Liver (tissue), 3 donors: ENCODE measurements around the gene WFS1.

ENCODE experiments used
- ATF3 ChIP-seq: IDR thresholded peaks from 2 replicates; pipeline ENCODE4 v1.6.1; 2016; ENCODE audit warnings: antibody characterized with exemption
- CTCF ChIP-seq: fragments of 150-350 bp; IDR thresholded peaks from 2 replicates; pipeline ENCODE4 v1.5.1; 2017; ENCODE audit warnings: improper control_type of control experiment, low read depth, low read length; ENCODE audit not compliant: missing input control
- EGR1 ChIP-seq, 2 donors: IDR thresholded peaks; 2 replicates each; pipeline ENCODE4 v1.6.1; 2016 to 2018; ENCODE audit warnings: antibody characterized with exemption in 2 of 2, low read depth in 2 of 2
- GABPA ChIP-seq, 2 donors: IDR thresholded peaks in 1 of 2; conservative IDR thresholded peaks in 1 of 2; 2 replicates each; pipeline ENCODE4 v1.6.1; 2016; ENCODE audit warnings: antibody characterized with exemption in 2 of 2, mild to moderate bottlenecking in 1 of 2, moderate library complexity in 1 of 2
- JUND ChIP-seq, 2 donors: IDR thresholded peaks; 2 replicates each; pipeline ENCODE4 v1.6.1; 2016; ENCODE audit warnings: antibody characterized with exemption in 2 of 2
- RAD21 ChIP-seq, 2 donors: IDR thresholded peaks; 2 replicates each; pipeline ENCODE4 v1.6.1; 2016; ENCODE audit warnings: antibody characterized with exemption in 2 of 2, mild to moderate bottlenecking in 2 of 2
- REST ChIP-seq: IDR thresholded peaks from 2 replicates; pipeline ENCODE4 v1.6.1; 2016; ENCODE audit warnings: antibody characterized with exemption, mild to moderate bottlenecking
- RXRA ChIP-seq, 2 donors: IDR thresholded peaks; 2 replicates each; pipeline ENCODE4 v1.6.1; 2017 to 2018; ENCODE audit warnings: antibody characterized with exemption in 2 of 2, mild to moderate bottlenecking in 1 of 2
- SP1 ChIP-seq: IDR thresholded peaks from 2 replicates; pipeline ENCODE4 v1.6.1; 2018; ENCODE audit warnings: antibody characterized with exemption, mild to moderate bottlenecking
- TAF1 ChIP-seq: conservative IDR thresholded peaks from 2 replicates; pipeline ENCODE4 v1.6.1; 2016; ENCODE audit warnings: antibody characterized with exemption, mild to moderate bottlenecking
- ZBTB33 ChIP-seq: IDR thresholded peaks from 2 replicates; pipeline ENCODE4 v1.6.1; 2016; ENCODE audit warnings: antibody characterized with exemption
- donor health status: healthy.
- donor health status: healthy.

GRCh38 chr4:6322067-6322760 is 52.6 kb downstream of the WFS1 start:
- TF ChIP-seq REST = no peak
- no peak for TF ChIP-seq CTCF
- no peak for TF ChIP-seq ZBTB33
- TF ChIP-seq RXRA (IDR thresholded peaks at IDR 0.05) = no peak
- TF ChIP-seq GABPA (IDR thresholded peaks at IDR 0.05 in 1 of 2, conservative IDR thresholded peaks at IDR 0.05 in 1 of 2) = no peak
- no peak for TF ChIP-seq TAF1
- TF ChIP-seq EGR1 (IDR thresholded peaks at IDR 0.05; ENCODE audit: low read depth in 2 of 2) = no peak
- no peak for TF ChIP-seq JUND (IDR thresholded peaks at IDR 0.05)
- no peak for TF ChIP-seq SP1
- no peak for TF ChIP-seq RAD21 (IDR thresholded peaks at IDR 0.05)
- no peak for TF ChIP-seq ATF3
